Transverse colon (tissue), 4 donors: Measurements from ENCODE around the gene ECM1. TPM values are rescaled to one million over a fixed set of nuclear protein-coding genes. Genes with fewer than 3 reads are reported as not detected.

Experiments
- DNase-seq: peaks from one replicate; pipeline ENCODE4 v3.0.0-alpha.2; 2019
- H3K27ac ChIP-seq, 4 donors: fragments of 200-600 bp; sonication (generic); 2 replicates each; pipeline ENCODE4 v1.5.1; 2016 to 2018; ENCODE audit warnings: inconsistent platforms in 4 of 4
- H3K27me3 ChIP-seq: fragments of 200-600 bp; sonication (generic); 2 replicates; pipeline ENCODE4 v1.5.1; 2017; ENCODE audit warnings: inconsistent platforms
- H3K36me3 ChIP-seq, 4 donors: fragments of 200-600 bp; sonication (generic); 2 replicates each; pipeline ENCODE4 v1.5.1; 2017 to 2019; ENCODE audit warnings: inconsistent platforms in 4 of 4
- H3K4me1 ChIP-seq, 4 donors: fragments of 200-600 bp; sonication (generic); 2 replicates each; pipeline ENCODE4 v1.5.1; 2017 to 2020; ENCODE audit warnings: inconsistent platforms in 4 of 4
- H3K4me3 ChIP-seq, 4 donors: fragments of 200-600 bp; sonication (generic); 1 replicate in 1 of 4; 2 replicates in 3 of 4; pipeline versions ENCODE4 v1.5.1 to v1.6.1; 2017 to 2019; ENCODE audit warnings: inconsistent platforms in 4 of 4
- H3K9me3 ChIP-seq, 2 donors: fragments of 200-600 bp; sonication (generic); 2 replicates each; pipeline ENCODE4 v1.5.1; 2017 to 2019; ENCODE audit warnings: inconsistent platforms in 2 of 2
- CTCF ChIP-seq, 5 experiments: fragments of 200-600 bp in 3 of 5; fragments of 450-650 bp in 2 of 5; sonication (generic) in 3 of 5; IDR thresholded peaks; 1 replicate in 2 of 5; 2 replicates in 3 of 5; pipeline ENCODE4 v1.5.1; 2016 to 2017; ENCODE audit warnings: antibody characterized with exemption in 5 of 5, inconsistent platforms in 3 of 5, mild to moderate bottlenecking in 2 of 5, moderate library complexity in 1 of 5
- EP300 ChIP-seq: sonication (generic); formaldehyde crosslinking; IDR thresholded peaks from one replicate; pipeline ENCODE4 v1.6.1; 2017; ENCODE audit warnings: antibody characterized with exemption, low read depth
- POLR2A ChIP-seq: fragments of 450-650 bp; IDR thresholded peaks from one replicate; pipeline ENCODE4 v1.6.1; 2016; ENCODE audit warnings: antibody characterized with exemption, mild to moderate bottlenecking, moderate library complexity
- POLR2AphosphoS5 ChIP-seq, 3 donors: sonication (generic); formaldehyde crosslinking; IDR thresholded peaks; one replicate each; pipeline ENCODE4 v1.6.1; 2016; ENCODE audit warnings: antibody characterized with exemption in 3 of 3
- WGBS, 2 donors: methylation state at CpG; one replicate each; pipeline ENCODE4 v1.1.5; 2018; ENCODE audit warnings: low coverage in 1 of 2; 5-methylcytosine and 5-hydroxymethylcytosine counted together
- in situ Hi-C, 4 donors: fragments of 200-750 bp; cut with MboI; loops; one replicate each; pipeline versions ENCODE4 v1.15.0 to v1.15.1; 2017; ENCODE audit warnings: low sequenced_read_pairs in 3 of 4, low pct_ligation_motif_present in 1 of 4, low pct_unique_long_range_greater_than_20kb in 1 of 4
- intact Hi-C: fragments of 100-400 bp; cut with DNase I; formaldehyde crosslinking; loops from one replicate; pipeline ENCODE4 v1.15.1; 2023; ENCODE audit warnings: low total_unique reads
- total RNA-seq, 4 donors: library from RNA; depleted of rRNA; stranded (reverse); fragments of >200 nt; gene quantifications; one replicate each; pipeline ENCODE4 v1.1.0, GENCODE V29; 2016

Gene ECM1
- total RNA-seq, 4 donors from 2014 or later, result 1.5 to 5.4 (median 3.3) TPM

- DNase-seq, result no peak
- Histone ChIP-seq H3K9me3 (no peaks in the 10 kb centered on the region), H3K27me3 (no peaks in the 10 kb centered on the region), H3K27ac (no peak overlapping the region), H3K4me3 (no peak overlapping the region), H3K4me1 (peaks cover 2 to 14% (median 5%) of the 10 kb centered on the region in 4 donors), H3K36me3 (no peaks in the 10 kb centered on the region)
- TF ChIP-seq POLR2AphosphoS5 (IDR thresholded peaks at IDR 0.05) (no peak), CTCF (IDR thresholded peaks at IDR 0.05) (no peak), POLR2A (no peak), EP300 (no peak)
- 69 to 71% methylated on average over 1 of the region's 1 CpG for WGBS, 2 donors
- intact Hi-C loops (no loop called here), in situ Hi-C loops (no loop called here)
Observed at GRCh38 chr1:150521196-150521968, 13.5 kb downstream of the ECM1 start.

GRCh38 chr1:150525348-150525747 is 17.4 kb downstream of the ECM1 start:
- no peak for DNase-seq
- intact Hi-C loops (no loop called here), in situ Hi-C loops (no loop called here)
- Histone ChIP-seq H3K27ac (no peak overlapping the region), H3K9me3 (no peaks in the 10 kb centered on the region), H3K4me3 (no peak overlapping the region), H3K27me3 (no peaks in the 10 kb centered on the region), H3K4me1 (peaks cover 0 to 20% (median 11%) of the 10 kb centered on the region in 4 donors), H3K36me3 (no peaks in the 10 kb centered on the region)
- 57 to 82% methylated on average over 1 to 3 of the region's 3 CpGs for WGBS, 2 donors
- TF ChIP-seq POLR2A, result no peak
- no peak for TF ChIP-seq POLR2AphosphoS5 (IDR thresholded peaks at IDR 0.05)
- TF ChIP-seq EP300, result no peak
- no peak for TF ChIP-seq CTCF (IDR thresholded peaks at IDR 0.05)

GRCh38 chr1:150528196-150528595 is 20.3 kb downstream of the ECM1 start:
- Histone ChIP-seq H3K4me1 (peaks cover 0 to 36% (median 30%) of the 10 kb centered on the region in 4 donors), H3K36me3 (no peaks in the 10 kb centered on the region), H3K4me3 (no peak overlapping the region), H3K9me3 (no peaks in the 10 kb centered on the region), H3K27me3 (no peaks in the 10 kb centered on the region), H3K27ac (peak overlapping the region in 3 of 4 donors; percentile 73 to 82 (median 81))
- intact Hi-C loops, result no loop called here
- no peak for TF ChIP-seq EP300
- no peak for TF ChIP-seq POLR2AphosphoS5 (IDR thresholded peaks at IDR 0.05)
- no peak for TF ChIP-seq CTCF (IDR thresholded peaks at IDR 0.05)
- no peak for TF ChIP-seq POLR2A
- in situ Hi-C loops, result no loop called here
- DNase-seq, result no peak
- WGBS, 2 donors, result 74 to 80% methylated on average over 1 of the region's 1 CpG

- peak; percentile 27 to 46 (median 38) for TF ChIP-seq POLR2AphosphoS5 (IDR thresholded peaks at IDR 0.05)
- TF ChIP-seq EP300, result no peak
- no peak for TF ChIP-seq CTCF (IDR thresholded peaks at IDR 0.05)
- TF ChIP-seq POLR2A, result no peak
- DNase-seq, result no peak
Observed at GRCh38 chr1:150529017-150529416, 21.1 kb downstream of the ECM1 start.

More at GRCh38 chr1:150529017-150529416, 21.1 kb downstream of the ECM1 start:
- Histone ChIP-seq H3K36me3 (no peaks in the 10 kb centered on the region), H3K4me3 (no peak overlapping the region), H3K4me1 (peaks cover 0 to 43% (median 32%) of the 10 kb centered on the region in 4 donors), H3K9me3 (no peaks in the 10 kb centered on the region), H3K27ac (peak overlapping the region; percentile 73 to 82 (median 78)), H3K27me3 (no peaks in the 10 kb centered on the region)
- 33 to 36% methylated on average over 3 to 4 of the region's 4 CpGs for WGBS, 2 donors
- intact Hi-C loops, result no loop called here
- in situ Hi-C loops, result no loop called here
